HCT116 (cell line): ENCODE data around the gene DOK7. TPM values are rescaled to one million over a fixed set of nuclear protein-coding genes. Genes with fewer than 3 reads are reported as not detected.

Experiments
- ATAC-seq: fragments of 200-7000 bp; cut with Tn5 transposase; 2 replicates; pipeline ENCODE4 v1.9.1; 2020; ENCODE audit warnings: mild to moderate bottlenecking, moderate library complexity
- BruUV-seq: library from RNA; stranded (reverse); fragments of 400-500 nt; replicated peaks from 2 replicates; lab custom pipeline; 2021; lab: Mats Ljungman, UMichigan
- CTCF ChIA-PET: fragments of 300-600 bp; sonication (Branson Sonifier 250); formaldehyde crosslinking; loops from one replicate; lab custom pipeline; 2021; ENCODE audit warnings: antibody characterized with exemption; lab: Charles Lee
- POLR2A ChIA-PET: fragments of 300-600, 350-600 bp; sonication (Branson Sonifier 250); formaldehyde crosslinking; loops from one replicate; lab custom pipeline; 2021; ENCODE audit warnings: antibody characterized with exemption; lab: Charles Lee
- RAD21 ChIA-PET, 2 experiments: fragments of 300-600 bp; sonication (Branson Sonifier 250); formaldehyde crosslinking; loops; one replicate each; lab custom pipeline; 2023; ENCODE audit warnings: low total read pairs in 2 of 2; ENCODE audit not compliant: uncharacterized antibody in 2 of 2, unreplicated experiment in 2 of 2, low non-redundant PET in 1 of 2; lab: Charles Lee
- DNase-seq: peaks from one replicate; pipeline ENCODE4 v3.0.0-alpha.2; 2010; ENCODE audit warnings: low read depth, low spot score
- H2AFZ ChIP-seq: fragments of 200-600 bp; shearing (Covaris generic), sonication (generic); 2 replicates; pipeline ENCODE4 v1.6.1; 2017; ENCODE audit warnings: low read depth, mixed run types, mixed read lengths, antibody characterized with exemption, low read length; ENCODE audit not compliant: poor library complexity, severe bottlenecking
- H3K27ac ChIP-seq: 2 replicates; pipeline ENCODE4 v1.5.1; 2012; ENCODE audit warnings: low read depth, low read length
- H3K27me3 ChIP-seq: fragments of 200-600 bp; sonication (generic); 2 replicates; pipeline ENCODE4 v1.6.1; 2016; ENCODE audit warnings: mixed run types, low read length, mixed read lengths; ENCODE audit not compliant: insufficient read depth
- H3K36me3 ChIP-seq, 2 experiments: fragments of 200-500 bp in 1 of 2; fragments of 200-600 bp in 1 of 2; sonication (Bioruptor generic) in 1 of 2; sonication (generic) in 1 of 2; 2 replicates each; pipeline versions ENCODE4 v1.5.1 to v1.6.1; 2014 to 2016; ENCODE audit warnings: low read length in 2 of 2, inconsistent platforms in 1 of 2, mixed read lengths in 1 of 2, mixed run types in 1 of 2; ENCODE audit not compliant: insufficient read depth in 2 of 2, control insufficient read depth in 1 of 2
- H3K4me1 ChIP-seq, 2 experiments: fragments of 200-600 bp in 1 of 2; sonication (generic) in 1 of 2; 2 replicates each; pipeline versions ENCODE4 v1.5.1 to v1.6.1; 2012 to 2017; ENCODE audit warnings: low read length in 2 of 2, inconsistent platforms in 1 of 2, mild to moderate bottlenecking in 1 of 2, mixed read lengths in 1 of 2, mixed run types in 1 of 2, moderate library complexity in 1 of 2; ENCODE audit not compliant: insufficient read depth in 2 of 2, control insufficient read depth in 1 of 2
- H3K4me2 ChIP-seq: fragments of 200-600 bp; sonication (generic); 2 replicates; pipeline ENCODE4 v1.6.1; 2017; ENCODE audit warnings: mixed run types, low read length, mixed read lengths
- H3K4me3 ChIP-seq, 2 experiments: fragments of 200-600 bp in 1 of 2; sonication (generic) in 1 of 2; replicated peaks in 1 of 2; 2 replicates each; pipeline ENCODE4 v1.5.1; 2011 to 2016; ENCODE audit warnings: low read length in 2 of 2, control low read depth in 1 of 2, low read depth in 1 of 2, mild to moderate bottlenecking in 1 of 2, mixed read lengths in 1 of 2, mixed run types in 1 of 2
- H3K79me2 ChIP-seq: fragments of 200-600 bp; sonication (generic); 2 replicates; pipeline ENCODE4 v1.6.1; 2017; ENCODE audit warnings: mild to moderate bottlenecking, mixed run types, low read length, moderate library complexity, mixed read lengths; ENCODE audit not compliant: insufficient read depth
- H3K9ac ChIP-seq: fragments of 200-600 bp; sonication (generic); 2 replicates; pipeline ENCODE4 v1.6.1; 2016; ENCODE audit warnings: low read length, mixed read lengths
- H3K9me2 ChIP-seq: fragments of 200-600 bp; sonication (generic), shearing (Covaris generic); 2 replicates; pipeline ENCODE4 v1.6.1; 2017; ENCODE audit warnings: mixed run types, mild to moderate bottlenecking, moderate library complexity; ENCODE audit not compliant: insufficient read depth
- H3K9me3 ChIP-seq, 2 experiments: fragments of 200-500 bp in 1 of 2; fragments of 200-600 bp in 1 of 2; sonication (Bioruptor generic) in 1 of 2; sonication (generic) in 1 of 2; 2 replicates each; pipeline ENCODE4 v1.6.1; 2014 to 2017; ENCODE audit warnings: low read length in 2 of 2, mixed read lengths in 2 of 2, inconsistent platforms in 1 of 2, low read depth in 1 of 2, mild to moderate bottlenecking in 1 of 2, mixed run types in 1 of 2, moderate library complexity in 1 of 2; ENCODE audit not compliant: control insufficient read depth in 1 of 2, insufficient read depth in 1 of 2
- H4K20me1 ChIP-seq: fragments of 200-600 bp; sonication (generic), shearing (Covaris generic); 2 replicates; pipeline ENCODE4 v1.6.1; 2017; ENCODE audit warnings: mixed run types, mild to moderate bottlenecking, moderate library complexity; ENCODE audit not compliant: insufficient read depth
- CBX3 ChIP-seq: IDR thresholded peaks from 2 replicates; pipeline ENCODE4 v1.6.1; 2012; ENCODE audit warnings: low read depth
- EGR1 ChIP-seq: IDR thresholded peaks from 2 replicates; pipeline ENCODE4 v1.6.1; 2012; ENCODE audit warnings: low read depth
- ELF1 ChIP-seq: IDR thresholded peaks from 2 replicates; pipeline ENCODE4 v1.6.1; 2012; ENCODE audit warnings: low read depth, borderline replicate concordance
- FOSL1 ChIP-seq: IDR thresholded peaks from 2 replicates; pipeline ENCODE4 v1.6.1; 2012; ENCODE audit warnings: low read depth
- JUND ChIP-seq: IDR thresholded peaks from 2 replicates; pipeline ENCODE4 v1.6.1; 2012
- POLR2A ChIP-seq: IDR thresholded peaks from 2 replicates; pipeline ENCODE4 v1.7.0; 2011; ENCODE audit warnings: borderline replicate concordance; ENCODE audit not compliant: insufficient read depth, insufficient read length; ENCODE audit errors: extremely low read depth
- RAD21 ChIP-seq: IDR thresholded peaks from 2 replicates; pipeline ENCODE4 v1.6.1; 2012; ENCODE audit warnings: low read depth, mild to moderate bottlenecking
- SIN3A ChIP-seq: IDR thresholded peaks from 2 replicates; pipeline ENCODE4 v1.6.1; 2012; ENCODE audit warnings: low read depth
- TCF7L2 ChIP-seq: IDR thresholded peaks from 2 replicates; pipeline ENCODE4 v1.7.0; 2011; ENCODE audit warnings: borderline replicate concordance, inconsistent platforms; ENCODE audit not compliant: insufficient read depth, insufficient read length; ENCODE audit errors: extremely low read depth
- YY1 ChIP-seq: IDR thresholded peaks from 2 replicates; pipeline ENCODE4 v1.6.1; 2011; ENCODE audit warnings: low read length, low read depth, moderate library complexity, mild to moderate bottlenecking; ENCODE audit not compliant: insufficient replicate concordance; ENCODE audit errors: extremely low read depth
- ZFX ChIP-seq: fragments of 450-650 bp; IDR thresholded peaks from 2 replicates; pipeline ENCODE4 v1.6.1; 2017
- intact Hi-C: fragments of 100-400 bp; cut with micrococcal nuclease; formaldehyde crosslinking; loops from 2 replicates; pipeline ENCODE4 v1.10.0; 2022
- total RNA-seq: library from RNA; stranded (reverse); gene quantifications from one replicate; pipeline ENCODE4 v1.2.1, GENCODE V29; 2021; ENCODE audit not compliant: unreplicated experiment
- TF ChIP-seq, protein P1 (sequence below): IDR thresholded peaks from 2 replicates; pipeline ENCODE4 v1.6.1; 2012
- TF ChIP-seq, protein P2 (sequence below): IDR thresholded peaks from 2 replicates; pipeline ENCODE4 v1.6.1; 2012; ENCODE audit warnings: low read depth
- TF ChIP-seq, protein P3 (sequence below), 3 experiments: fragments of 200-600 bp in 1 of 3; sonication (generic) in 1 of 3; IDR thresholded peaks in 2 of 3; conservative IDR thresholded peaks in 1 of 3; 2 replicates each; pipeline ENCODE4 v1.5.1; 2012 to 2017; ENCODE audit warnings: low read depth in 2 of 3, low read length in 2 of 3, antibody characterized with exemption in 1 of 3, borderline replicate concordance in 1 of 3, control low read depth in 1 of 3, mild to moderate bottlenecking in 1 of 3, mixed read lengths in 1 of 3, mixed run types in 1 of 3, moderate library complexity in 1 of 3; ENCODE audit not compliant: insufficient read depth in 1 of 3
- TF ChIP-seq, protein P4 (sequence below): IDR thresholded peaks from 2 replicates; pipeline ENCODE4 v1.6.1; 2011; ENCODE audit warnings: mild to moderate bottlenecking, low read length, moderate library complexity; ENCODE audit not compliant: insufficient replicate concordance; ENCODE audit errors: extremely low read depth
- TF ChIP-seq, protein P5 (sequence below): IDR thresholded peaks from 2 replicates; pipeline ENCODE4 v1.6.1; 2012

Gene DOK7
- total RNA-seq, 1 experiment from 2014 or later, result 2.4 TPM

DNA sequence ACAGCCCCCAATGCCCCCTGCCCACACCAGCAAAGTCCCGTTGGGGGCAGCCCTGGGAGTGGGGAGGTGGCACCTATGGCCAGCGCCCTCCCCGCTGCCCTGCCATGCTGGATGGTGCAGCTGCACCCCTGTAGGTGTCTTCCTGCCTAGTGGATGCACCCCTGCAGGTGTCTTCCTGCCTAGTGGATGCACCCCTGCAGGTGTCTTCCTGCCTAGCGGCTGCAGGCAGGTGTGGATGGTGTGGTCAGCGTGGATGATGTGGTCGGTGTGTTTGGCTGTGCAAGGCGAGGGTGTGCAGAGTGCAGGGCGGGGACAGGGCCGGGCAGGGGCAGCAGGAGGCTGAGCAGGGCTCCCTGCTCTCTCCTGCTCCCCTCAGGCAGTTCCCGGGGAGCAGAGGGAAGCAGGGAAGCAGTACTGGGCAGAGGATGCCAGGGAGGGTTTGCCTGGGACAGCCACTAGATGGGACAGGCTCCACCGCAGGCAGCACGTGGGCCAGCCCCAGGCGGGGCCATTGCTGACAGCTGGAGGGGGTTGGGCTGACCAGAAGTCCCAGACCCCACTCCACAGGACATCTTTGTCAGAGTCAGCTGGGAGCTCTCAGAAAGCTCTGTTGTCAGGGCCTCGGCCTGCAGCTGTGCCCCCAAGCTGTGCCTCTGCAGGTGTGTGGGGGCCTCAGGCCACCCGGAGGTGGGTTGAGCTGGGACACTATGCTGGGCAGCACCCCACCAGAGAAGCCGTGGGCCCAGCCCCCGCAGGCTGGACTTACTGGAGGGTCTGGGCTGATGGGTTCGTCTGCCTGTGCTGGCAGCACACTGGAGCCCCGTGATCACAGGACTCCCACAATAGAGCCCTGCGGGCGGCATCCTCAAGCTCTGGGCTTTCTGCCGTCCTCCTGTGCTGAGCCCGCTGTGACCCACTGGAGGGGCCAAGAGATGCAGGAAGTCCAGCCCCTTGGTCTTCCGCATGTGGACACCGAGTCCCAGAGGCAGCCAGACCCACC is 23.7 kb downstream of the DOK7 start:
- intact Hi-C loops, result no loop called here

More for the DNA sequence above, 23.7 kb downstream of the DOK7 start:
- CTCF ChIA-PET, result no interaction called here
- Histone ChIP-seq H4K20me1 (no peaks in the 10 kb centered on the region), H3K9ac (no peak overlapping the region), H3K4me1 (peaks cover 21 to 25% of the 10 kb centered on the region in 2 experiments), H3K9me3 (no peaks in the 10 kb centered on the region), H3K4me3 (no peak overlapping the region), H3K27ac (no peak overlapping the region), H3K36me3 (no peaks in the 10 kb centered on the region), H3K9me2 (no peaks in the 10 kb centered on the region), H3K4me2 (no peak overlapping the region), H2AFZ (no peak overlapping the region), H3K27me3 (no peaks in the 10 kb centered on the region), H3K79me2 (no peaks in the 10 kb centered on the region)
- BruUV-seq, result no TSS peak
- POLR2A ChIA-PET, result no interaction called here
- no peak for ATAC-seq
- TF ChIP-seq POLR2A, result no peak
- no peak for TF ChIP-seq FOSL1
- TF ChIP-seq TCF7L2, result no peak
- TF ChIP-seq EGR1, result no peak
- TF ChIP-seq RAD21, result no peak
- no peak for TF ChIP-seq JUND
- TF ChIP-seq, protein P1, sequence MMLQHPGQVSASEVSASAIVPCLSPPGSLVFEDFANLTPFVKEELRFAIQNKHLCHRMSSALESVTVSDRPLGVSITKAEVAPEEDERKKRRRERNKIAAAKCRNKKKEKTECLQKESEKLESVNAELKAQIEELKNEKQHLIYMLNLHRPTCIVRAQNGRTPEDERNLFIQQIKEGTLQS, result no peak
- TF ChIP-seq ZFX, result no peak
- no peak for TF ChIP-seq ELF1
- TF ChIP-seq YY1, result no peak
- TF ChIP-seq, protein P2, sequence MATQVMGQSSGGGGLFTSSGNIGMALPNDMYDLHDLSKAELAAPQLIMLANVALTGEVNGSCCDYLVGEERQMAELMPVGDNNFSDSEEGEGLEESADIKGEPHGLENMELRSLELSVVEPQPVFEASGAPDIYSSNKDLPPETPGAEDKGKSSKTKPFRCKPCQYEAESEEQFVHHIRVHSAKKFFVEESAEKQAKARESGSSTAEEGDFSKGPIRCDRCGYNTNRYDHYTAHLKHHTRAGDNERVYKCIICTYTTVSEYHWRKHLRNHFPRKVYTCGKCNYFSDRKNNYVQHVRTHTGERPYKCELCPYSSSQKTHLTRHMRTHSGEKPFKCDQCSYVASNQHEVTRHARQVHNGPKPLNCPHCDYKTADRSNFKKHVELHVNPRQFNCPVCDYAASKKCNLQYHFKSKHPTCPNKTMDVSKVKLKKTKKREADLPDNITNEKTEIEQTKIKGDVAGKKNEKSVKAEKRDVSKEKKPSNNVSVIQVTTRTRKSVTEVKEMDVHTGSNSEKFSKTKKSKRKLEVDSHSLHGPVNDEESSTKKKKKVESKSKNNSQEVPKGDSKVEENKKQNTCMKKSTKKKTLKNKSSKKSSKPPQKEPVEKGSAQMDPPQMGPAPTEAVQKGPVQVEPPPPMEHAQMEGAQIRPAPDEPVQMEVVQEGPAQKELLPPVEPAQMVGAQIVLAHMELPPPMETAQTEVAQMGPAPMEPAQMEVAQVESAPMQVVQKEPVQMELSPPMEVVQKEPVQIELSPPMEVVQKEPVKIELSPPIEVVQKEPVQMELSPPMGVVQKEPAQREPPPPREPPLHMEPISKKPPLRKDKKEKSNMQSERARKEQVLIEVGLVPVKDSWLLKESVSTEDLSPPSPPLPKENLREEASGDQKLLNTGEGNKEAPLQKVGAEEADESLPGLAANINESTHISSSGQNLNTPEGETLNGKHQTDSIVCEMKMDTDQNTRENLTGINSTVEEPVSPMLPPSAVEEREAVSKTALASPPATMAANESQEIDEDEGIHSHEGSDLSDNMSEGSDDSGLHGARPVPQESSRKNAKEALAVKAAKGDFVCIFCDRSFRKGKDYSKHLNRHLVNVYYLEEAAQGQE, result no peak
- TF ChIP-seq, protein P3, sequence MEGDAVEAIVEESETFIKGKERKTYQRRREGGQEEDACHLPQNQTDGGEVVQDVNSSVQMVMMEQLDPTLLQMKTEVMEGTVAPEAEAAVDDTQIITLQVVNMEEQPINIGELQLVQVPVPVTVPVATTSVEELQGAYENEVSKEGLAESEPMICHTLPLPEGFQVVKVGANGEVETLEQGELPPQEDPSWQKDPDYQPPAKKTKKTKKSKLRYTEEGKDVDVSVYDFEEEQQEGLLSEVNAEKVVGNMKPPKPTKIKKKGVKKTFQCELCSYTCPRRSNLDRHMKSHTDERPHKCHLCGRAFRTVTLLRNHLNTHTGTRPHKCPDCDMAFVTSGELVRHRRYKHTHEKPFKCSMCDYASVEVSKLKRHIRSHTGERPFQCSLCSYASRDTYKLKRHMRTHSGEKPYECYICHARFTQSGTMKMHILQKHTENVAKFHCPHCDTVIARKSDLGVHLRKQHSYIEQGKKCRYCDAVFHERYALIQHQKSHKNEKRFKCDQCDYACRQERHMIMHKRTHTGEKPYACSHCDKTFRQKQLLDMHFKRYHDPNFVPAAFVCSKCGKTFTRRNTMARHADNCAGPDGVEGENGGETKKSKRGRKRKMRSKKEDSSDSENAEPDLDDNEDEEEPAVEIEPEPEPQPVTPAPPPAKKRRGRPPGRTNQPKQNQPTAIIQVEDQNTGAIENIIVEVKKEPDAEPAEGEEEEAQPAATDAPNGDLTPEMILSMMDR (IDR thresholded peaks at IDR 0.05 in 2 of 3, conservative IDR thresholded peaks at IDR 0.05 in 1 of 3; ENCODE audit: borderline replicate concordance in 1 of 3, insufficient read depth in 1 of 3, low read depth in 2 of 3, low read length in 2 of 3), result no peak
- TF ChIP-seq, protein P4, sequence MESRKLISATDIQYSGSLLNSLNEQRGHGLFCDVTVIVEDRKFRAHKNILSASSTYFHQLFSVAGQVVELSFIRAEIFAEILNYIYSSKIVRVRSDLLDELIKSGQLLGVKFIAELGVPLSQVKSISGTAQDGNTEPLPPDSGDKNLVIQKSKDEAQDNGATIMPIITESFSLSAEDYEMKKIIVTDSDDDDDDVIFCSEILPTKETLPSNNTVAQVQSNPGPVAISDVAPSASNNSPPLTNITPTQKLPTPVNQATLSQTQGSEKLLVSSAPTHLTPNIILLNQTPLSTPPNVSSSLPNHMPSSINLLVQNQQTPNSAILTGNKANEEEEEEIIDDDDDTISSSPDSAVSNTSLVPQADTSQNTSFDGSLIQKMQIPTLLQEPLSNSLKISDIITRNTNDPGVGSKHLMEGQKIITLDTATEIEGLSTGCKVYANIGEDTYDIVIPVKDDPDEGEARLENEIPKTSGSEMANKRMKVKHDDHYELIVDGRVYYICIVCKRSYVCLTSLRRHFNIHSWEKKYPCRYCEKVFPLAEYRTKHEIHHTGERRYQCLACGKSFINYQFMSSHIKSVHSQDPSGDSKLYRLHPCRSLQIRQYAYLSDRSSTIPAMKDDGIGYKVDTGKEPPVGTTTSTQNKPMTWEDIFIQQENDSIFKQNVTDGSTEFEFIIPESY, result no peak
- TF ChIP-seq SIN3A, result no peak
- no peak for TF ChIP-seq CBX3
- TF ChIP-seq, protein P5, sequence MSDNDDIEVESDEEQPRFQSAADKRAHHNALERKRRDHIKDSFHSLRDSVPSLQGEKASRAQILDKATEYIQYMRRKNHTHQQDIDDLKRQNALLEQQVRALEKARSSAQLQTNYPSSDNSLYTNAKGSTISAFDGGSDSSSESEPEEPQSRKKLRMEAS, result no peak
- RAD21 ChIA-PET, result no interaction called here
- no peak for DNase-seq
